Tibial artery (tissue), 4 donors: ENCODE measurements around the gene TDRD3.

Experiments
- DNase-seq, 2 donors: peaks; one replicate each; pipeline ENCODE4 v3.0.0-alpha.2; 2019
- H3K27ac ChIP-seq, 2 donors: fragments of 200-600 bp; sonication (generic) in 1 of 2; 1 replicate in 1 of 2; 2 replicates in 1 of 2; pipeline ENCODE4 v1.5.1; 2018 to 2019; ENCODE audit warnings: mild to moderate bottlenecking in 1 of 2
- H3K27me3 ChIP-seq, 2 donors: fragments of 200-600 bp; sonication (generic) in 1 of 2; one replicate each; pipeline versions ENCODE4 v1.5.1 to v1.6.0; 2016 to 2019
- H3K36me3 ChIP-seq, 3 donors: fragments of 200-600 bp; sonication (generic) in 2 of 3; one replicate each; pipeline ENCODE4 v1.5.1; 2016 to 2019; ENCODE audit warnings: mild to moderate bottlenecking in 2 of 3
- H3K4me1 ChIP-seq, 4 donors: fragments of 200-600 bp; sonication (generic) in 2 of 4; 1 replicate in 3 of 4; 2 replicates in 1 of 4; pipeline ENCODE4 v1.5.1; 2016 to 2019
- H3K4me3 ChIP-seq, 2 donors: fragments of 200-600 bp; sonication (generic) in 1 of 2; 1 replicate in 1 of 2; 2 replicates in 1 of 2; pipeline ENCODE4 v1.5.1; 2018 to 2019; ENCODE audit warnings: mild to moderate bottlenecking in 2 of 2
- H3K9me3 ChIP-seq, 3 donors: fragments of 200-600 bp; sonication (generic) in 1 of 3; one replicate each; pipeline ENCODE4 v1.5.1; 2016 to 2019
- intact Hi-C: fragments of 100-400 bp; cut with DNase I; formaldehyde crosslinking; loops from one replicate; pipeline ENCODE4 v1.15.0; 2023; ENCODE audit warnings: low total_unique reads
- TF ChIP-seq, protein P1 (sequence below), 2 experiments: fragments of 200-600 bp in 1 of 2; fragments of 450-650 bp in 1 of 2; IDR thresholded peaks; one replicate each; pipeline ENCODE4 v1.5.1; 2017 to 2019; ENCODE audit warnings: antibody characterized with exemption in 2 of 2, mild to moderate bottlenecking in 1 of 2, moderate library complexity in 1 of 2

Gene TDRD3

DNA sequence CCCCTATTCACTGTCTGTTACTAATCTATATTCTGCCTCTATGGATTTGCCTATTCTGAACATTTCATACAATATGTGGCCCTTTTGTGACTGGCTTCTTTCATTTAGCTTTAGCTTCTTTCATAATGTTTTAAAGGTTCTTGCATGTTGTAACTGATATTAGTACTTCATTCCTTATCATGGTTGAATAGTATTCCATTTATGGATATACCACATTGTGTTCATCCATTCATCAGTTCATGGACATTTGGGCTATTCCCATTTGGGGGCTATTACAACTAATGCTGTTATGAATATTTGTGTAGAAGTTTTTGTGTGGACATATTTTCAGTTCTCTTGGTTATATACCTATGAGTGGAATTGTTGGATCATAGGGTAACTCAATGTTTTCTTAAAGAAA is 44.4 kb upstream of the TDRD3 start:
- H3K4me3 ChIP-seq, result no peak overlapping the region
- H3K27me3 ChIP-seq, result no peaks in the 10 kb centered on the region
- TF ChIP-seq, protein P1, sequence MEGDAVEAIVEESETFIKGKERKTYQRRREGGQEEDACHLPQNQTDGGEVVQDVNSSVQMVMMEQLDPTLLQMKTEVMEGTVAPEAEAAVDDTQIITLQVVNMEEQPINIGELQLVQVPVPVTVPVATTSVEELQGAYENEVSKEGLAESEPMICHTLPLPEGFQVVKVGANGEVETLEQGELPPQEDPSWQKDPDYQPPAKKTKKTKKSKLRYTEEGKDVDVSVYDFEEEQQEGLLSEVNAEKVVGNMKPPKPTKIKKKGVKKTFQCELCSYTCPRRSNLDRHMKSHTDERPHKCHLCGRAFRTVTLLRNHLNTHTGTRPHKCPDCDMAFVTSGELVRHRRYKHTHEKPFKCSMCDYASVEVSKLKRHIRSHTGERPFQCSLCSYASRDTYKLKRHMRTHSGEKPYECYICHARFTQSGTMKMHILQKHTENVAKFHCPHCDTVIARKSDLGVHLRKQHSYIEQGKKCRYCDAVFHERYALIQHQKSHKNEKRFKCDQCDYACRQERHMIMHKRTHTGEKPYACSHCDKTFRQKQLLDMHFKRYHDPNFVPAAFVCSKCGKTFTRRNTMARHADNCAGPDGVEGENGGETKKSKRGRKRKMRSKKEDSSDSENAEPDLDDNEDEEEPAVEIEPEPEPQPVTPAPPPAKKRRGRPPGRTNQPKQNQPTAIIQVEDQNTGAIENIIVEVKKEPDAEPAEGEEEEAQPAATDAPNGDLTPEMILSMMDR (IDR thresholded peaks at IDR 0.05), result no peak
- H3K9me3 ChIP-seq, result no peaks in the 10 kb centered on the region
- H3K36me3 ChIP-seq, result no peaks in the 10 kb centered on the region
- no peak for DNase-seq
- intact Hi-C loops, result no loop called here
- no peaks in the 10 kb centered on the region for H3K4me1 ChIP-seq
- no peak overlapping the region for H3K27ac ChIP-seq

DNA sequence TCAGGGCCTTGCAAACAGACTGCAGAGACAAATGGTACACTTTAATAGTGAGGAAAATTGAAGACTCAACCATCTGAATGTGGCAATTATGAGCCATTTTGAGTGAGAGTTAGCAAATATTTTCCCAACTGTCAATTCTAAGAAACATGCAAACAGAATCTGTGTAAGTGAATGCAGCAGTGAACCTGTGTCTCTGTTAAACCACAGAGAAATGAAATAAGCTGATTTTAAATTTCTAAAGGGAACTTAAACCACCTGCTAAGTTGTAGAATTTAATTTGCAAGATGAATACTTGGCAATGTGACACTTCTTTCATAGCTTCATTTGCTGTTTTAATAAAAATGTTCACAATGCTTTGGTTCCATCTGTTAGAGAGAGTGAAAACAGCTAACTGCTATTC is 42.0 kb upstream of the TDRD3 start:
- Histone ChIP-seq H3K27me3 (no peaks in the 10 kb centered on the region), H3K4me3 (no peak overlapping the region), H3K4me1 (no peaks in the 10 kb centered on the region), H3K36me3 (no peaks in the 10 kb centered on the region), H3K27ac (no peak overlapping the region), H3K9me3 (no peaks in the 10 kb centered on the region)
- TF ChIP-seq, protein P1 (IDR thresholded peaks at IDR 0.05), result no peak
- intact Hi-C loops, result no loop called here
- no peak for DNase-seq

DNA sequence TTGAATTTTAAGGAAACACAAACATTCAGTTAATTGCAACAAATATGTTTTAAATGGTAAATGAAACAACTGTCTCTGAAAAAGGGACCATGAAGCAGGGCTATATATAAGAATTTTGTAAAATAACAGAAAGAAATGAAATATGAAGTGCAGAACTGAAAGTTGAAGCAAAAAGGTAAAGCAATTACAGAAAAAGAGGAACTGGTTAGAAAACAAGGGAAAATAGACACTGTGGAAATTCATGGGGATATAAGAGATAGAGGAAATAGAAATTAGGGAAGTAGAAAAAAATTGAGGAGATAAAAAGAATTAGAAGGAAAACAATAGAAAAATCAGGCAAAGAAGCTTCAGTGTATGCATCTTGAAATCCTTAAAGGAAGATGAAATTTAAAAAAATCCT is 40.0 kb upstream of the TDRD3 start:
- Histone ChIP-seq H3K4me1 (no peaks in the 10 kb centered on the region), H3K27ac (no peak overlapping the region), H3K27me3 (no peaks in the 10 kb centered on the region), H3K9me3 (no peaks in the 10 kb centered on the region), H3K4me3 (no peak overlapping the region), H3K36me3 (no peaks in the 10 kb centered on the region)
- TF ChIP-seq, protein P1 (IDR thresholded peaks at IDR 0.05), result no peak
- intact Hi-C loops, result no loop called here
- no peak for DNase-seq

DNA sequence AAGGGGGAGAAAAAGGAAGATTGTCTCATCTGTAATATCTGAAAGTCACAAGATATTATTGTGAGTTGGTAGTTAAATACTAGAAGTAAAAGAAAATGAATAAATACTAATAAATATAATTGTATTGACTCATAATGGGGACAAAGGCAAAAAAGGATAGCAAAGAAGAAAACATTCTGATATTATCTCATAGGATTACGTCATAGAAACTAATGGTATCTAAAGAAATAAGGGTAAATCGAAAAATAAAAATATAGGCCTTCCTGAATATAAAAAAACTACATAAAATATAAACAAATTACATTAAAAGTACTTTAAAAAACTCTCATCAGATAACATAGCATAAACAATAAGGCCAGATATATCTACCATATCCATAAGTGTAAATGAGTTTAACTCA is 38.6 kb upstream of the TDRD3 start:
- TF ChIP-seq, protein P1 (IDR thresholded peaks at IDR 0.05), result no peak
- Histone ChIP-seq H3K27me3 (no peaks in the 10 kb centered on the region), H3K27ac (no peak overlapping the region), H3K36me3 (no peaks in the 10 kb centered on the region), H3K4me1 (no peaks in the 10 kb centered on the region), H3K9me3 (no peaks in the 10 kb centered on the region), H3K4me3 (no peak overlapping the region)
- intact Hi-C loops, result no loop called here
- DNase-seq, result no peak

DNA sequence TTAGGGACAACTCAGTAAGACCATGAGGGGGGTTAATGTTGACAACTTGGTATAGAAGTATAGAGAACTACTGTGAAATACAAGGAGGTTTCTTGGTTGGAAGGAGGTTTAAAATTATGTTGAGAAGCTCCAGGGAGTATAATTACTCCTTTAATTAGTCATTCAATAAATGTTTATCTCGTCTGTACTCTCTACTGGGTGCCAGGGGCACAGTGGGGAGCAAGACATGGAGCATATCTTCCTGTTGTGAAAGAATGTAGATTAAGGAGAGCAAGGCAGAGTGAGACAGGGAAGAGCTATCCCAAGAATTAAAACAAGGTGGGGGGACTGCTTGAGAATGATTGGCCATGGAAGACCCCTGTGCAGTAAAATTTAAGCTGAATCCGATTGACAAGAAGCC is 33.7 kb upstream of the TDRD3 start:
- no peaks in the 10 kb centered on the region for H3K27me3 ChIP-seq
- DNase-seq, result no peak
- intact Hi-C loops, result no loop called here
- H3K36me3 ChIP-seq, result no peaks in the 10 kb centered on the region
- no peak overlapping the region for H3K27ac ChIP-seq
- TF ChIP-seq, protein P1 (IDR thresholded peaks at IDR 0.05), result no peak
- no peak overlapping the region for H3K4me3 ChIP-seq
- H3K9me3 ChIP-seq, result no peaks in the 10 kb centered on the region
- no peaks in the 10 kb centered on the region for H3K4me1 ChIP-seq

DNA sequence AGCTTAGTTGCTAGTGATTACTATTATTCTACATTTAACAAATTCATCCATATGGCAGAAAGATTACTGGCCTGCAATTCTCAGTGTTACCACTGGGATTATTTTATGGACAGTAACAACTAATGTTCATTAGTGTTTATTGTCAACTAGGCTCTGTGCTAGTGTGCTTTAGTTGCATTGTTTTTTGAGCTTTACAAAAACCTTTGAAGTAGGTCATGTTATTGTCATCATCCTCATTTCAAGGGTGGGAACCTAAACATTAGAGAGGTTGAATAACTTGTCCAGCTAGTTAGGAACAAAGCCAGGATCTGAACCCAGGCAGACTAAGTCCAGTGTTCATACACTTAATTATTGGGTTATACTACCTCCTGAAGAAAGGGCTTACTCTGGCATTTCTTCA is 27.8 kb upstream of the TDRD3 start:
- TF ChIP-seq, protein P1 (IDR thresholded peaks at IDR 0.05), result no peak
- Histone ChIP-seq H3K4me1 (no peaks in the 10 kb centered on the region), H3K4me3 (no peak overlapping the region), H3K9me3 (no peaks in the 10 kb centered on the region), H3K27me3 (no peaks in the 10 kb centered on the region), H3K27ac (no peak overlapping the region), H3K36me3 (no peaks in the 10 kb centered on the region)
- DNase-seq, result no peak
- intact Hi-C loops, result no loop called here
